ENCODE results near the gene MACROD1.

GRCh38 chr11:64173616-64174355 is 7.9 kb upstream of the MACROD1 start:
- TF ChIP-seq CTCF (IDR thresholded peaks at IDR 0.05 in 2 of 3, conservative IDR thresholded peaks at IDR 0.05 in 1 of 3; ENCODE audit: insufficient read depth in 2 of 3, low read depth in 1 of 3, low read length in 3 of 3) (no peak), BHLHE40 (IDR thresholded peaks at IDR 0.05; ENCODE audit: low read length) (no peak), POLR2A (conservative IDR thresholded peaks at IDR 0.05) (no peak), ZNF311 (CRISPR knock-in tag; IDR thresholded peaks at IDR 0.05) (no peak), CTCFL (IDR thresholded peaks at IDR 0.05; ENCODE audit: borderline replicate concordance, insufficient read depth, low read depth, low read length, poor library complexity, severe bottlenecking) (no peak), ZBTB33 (CRISPR knock-in tag; IDR thresholded peaks at IDR 0.05) (no peak), SMARCE1 (IDR thresholded peaks at IDR 0.05) (no peak)
